22Rv1 (cell line): Measurements from ENCODE around the gene C20orf173.

Source experiments
- ZFX ChIP-seq: fragments of 450-650 bp; IDR thresholded peaks from 2 replicates; pipeline ENCODE4 v1.6.1; 2017; ENCODE audit warnings: antibody characterized with exemption, borderline replicate concordance
- TF ChIP-seq, protein P1 (sequence below): fragments of 450-650 bp; IDR thresholded peaks from 2 replicates; pipeline ENCODE4 v1.5.1; 2017; ENCODE audit warnings: mild to moderate bottlenecking

DNA sequence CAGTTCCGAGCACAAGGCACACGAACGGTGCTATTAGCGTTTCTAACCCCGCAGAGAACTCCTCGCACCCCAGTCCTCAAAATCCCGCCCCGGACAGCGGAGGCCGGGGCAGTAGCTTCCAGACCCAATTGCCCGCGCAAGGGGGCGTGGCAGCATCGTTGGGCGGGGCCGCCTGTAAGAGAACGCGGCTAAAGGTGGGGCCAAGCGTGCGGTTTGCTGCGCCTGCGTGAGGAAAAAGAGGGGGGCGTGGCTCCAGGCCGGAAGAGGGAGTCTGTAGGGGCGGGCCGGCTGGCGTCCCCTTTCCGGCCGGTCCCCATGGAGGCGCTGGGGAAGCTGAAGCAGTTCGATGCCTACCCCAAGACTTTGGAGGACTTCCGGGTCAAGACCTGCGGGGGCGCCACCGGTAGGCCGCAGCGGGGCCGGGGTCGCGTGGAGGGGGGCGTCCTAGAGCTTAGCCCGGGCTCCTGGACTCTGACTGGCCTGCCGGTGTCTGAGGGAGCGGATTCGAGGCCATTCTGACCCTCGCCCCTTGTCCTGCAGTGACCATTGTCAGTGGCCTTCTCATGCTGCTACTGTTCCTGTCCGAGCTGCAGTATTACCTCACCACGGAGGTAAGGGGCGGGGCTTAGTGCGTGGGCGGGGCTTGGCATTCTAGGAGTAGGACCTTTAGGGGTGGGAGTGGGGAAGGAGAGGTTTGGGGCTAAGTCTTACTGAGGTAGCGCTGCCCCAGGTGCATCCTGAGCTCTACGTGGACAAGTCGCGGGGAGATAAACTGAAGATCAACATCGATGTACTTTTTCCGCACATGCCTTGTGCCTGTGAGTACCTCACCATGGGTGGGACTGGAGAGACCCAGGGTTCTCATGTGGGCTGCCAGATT, 12.6 kb upstream of the C20orf173 start, which contains the start of gene ERGIC3:
- TF ChIP-seq, protein P1, sequence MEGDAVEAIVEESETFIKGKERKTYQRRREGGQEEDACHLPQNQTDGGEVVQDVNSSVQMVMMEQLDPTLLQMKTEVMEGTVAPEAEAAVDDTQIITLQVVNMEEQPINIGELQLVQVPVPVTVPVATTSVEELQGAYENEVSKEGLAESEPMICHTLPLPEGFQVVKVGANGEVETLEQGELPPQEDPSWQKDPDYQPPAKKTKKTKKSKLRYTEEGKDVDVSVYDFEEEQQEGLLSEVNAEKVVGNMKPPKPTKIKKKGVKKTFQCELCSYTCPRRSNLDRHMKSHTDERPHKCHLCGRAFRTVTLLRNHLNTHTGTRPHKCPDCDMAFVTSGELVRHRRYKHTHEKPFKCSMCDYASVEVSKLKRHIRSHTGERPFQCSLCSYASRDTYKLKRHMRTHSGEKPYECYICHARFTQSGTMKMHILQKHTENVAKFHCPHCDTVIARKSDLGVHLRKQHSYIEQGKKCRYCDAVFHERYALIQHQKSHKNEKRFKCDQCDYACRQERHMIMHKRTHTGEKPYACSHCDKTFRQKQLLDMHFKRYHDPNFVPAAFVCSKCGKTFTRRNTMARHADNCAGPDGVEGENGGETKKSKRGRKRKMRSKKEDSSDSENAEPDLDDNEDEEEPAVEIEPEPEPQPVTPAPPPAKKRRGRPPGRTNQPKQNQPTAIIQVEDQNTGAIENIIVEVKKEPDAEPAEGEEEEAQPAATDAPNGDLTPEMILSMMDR: 0 out of 2 replicates have a peak, but pooled peaks have one; percentile 5
- no peak for TF ChIP-seq ZFX
